ACC112 (cell line): ENCODE results near the gene PYGM.

Experiments used
- H2AFZ ChIP-seq: fragments of 200-600 bp; sonication (generic); one replicate; pipeline ENCODE4 v1.6.0; 2017; ENCODE audit warnings: antibody characterized with exemption, low read length; ENCODE audit not compliant: unreplicated experiment
- H3K27ac ChIP-seq: fragments of 200-600 bp; sonication (generic); 2 replicates; pipeline ENCODE4 v1.5.1; 2014; ENCODE audit warnings: low read depth, mild to moderate bottlenecking, antibody characterized with exemption, low read length, moderate library complexity
- H3K27me3 ChIP-seq: fragments of 200-600 bp; sonication (generic); 2 replicates; pipeline ENCODE4 v1.6.1; 2014; ENCODE audit warnings: mild to moderate bottlenecking, antibody characterized with exemption, low read length, moderate library complexity, mixed read lengths; ENCODE audit not compliant: insufficient read depth
- H3K36me3 ChIP-seq: fragments of 200-600 bp; sonication (generic); 2 replicates; pipeline ENCODE4 v1.6.1; 2016; ENCODE audit warnings: mild to moderate bottlenecking, antibody characterized with exemption, low read length, moderate library complexity, mixed read lengths; ENCODE audit not compliant: insufficient read depth
- H3K4me1 ChIP-seq: fragments of 200-600 bp; sonication (generic); one replicate; pipeline ENCODE4 v1.6.1; 2016; ENCODE audit warnings: low read length, mixed read lengths; ENCODE audit not compliant: insufficient read depth, unreplicated experiment, control insufficient read depth
- H3K4me3 ChIP-seq: fragments of 200-600 bp; sonication (generic); 2 replicates; pipeline ENCODE4 v1.5.1; 2014; ENCODE audit warnings: mild to moderate bottlenecking, low read depth, low read length
- H3K79me2 ChIP-seq: fragments of 200-600 bp; sonication (generic); one replicate; pipeline ENCODE4 v1.6.0; 2016; ENCODE audit warnings: low read length; ENCODE audit not compliant: control insufficient read depth, unreplicated experiment, insufficient read depth

PYGM gene

DNA sequence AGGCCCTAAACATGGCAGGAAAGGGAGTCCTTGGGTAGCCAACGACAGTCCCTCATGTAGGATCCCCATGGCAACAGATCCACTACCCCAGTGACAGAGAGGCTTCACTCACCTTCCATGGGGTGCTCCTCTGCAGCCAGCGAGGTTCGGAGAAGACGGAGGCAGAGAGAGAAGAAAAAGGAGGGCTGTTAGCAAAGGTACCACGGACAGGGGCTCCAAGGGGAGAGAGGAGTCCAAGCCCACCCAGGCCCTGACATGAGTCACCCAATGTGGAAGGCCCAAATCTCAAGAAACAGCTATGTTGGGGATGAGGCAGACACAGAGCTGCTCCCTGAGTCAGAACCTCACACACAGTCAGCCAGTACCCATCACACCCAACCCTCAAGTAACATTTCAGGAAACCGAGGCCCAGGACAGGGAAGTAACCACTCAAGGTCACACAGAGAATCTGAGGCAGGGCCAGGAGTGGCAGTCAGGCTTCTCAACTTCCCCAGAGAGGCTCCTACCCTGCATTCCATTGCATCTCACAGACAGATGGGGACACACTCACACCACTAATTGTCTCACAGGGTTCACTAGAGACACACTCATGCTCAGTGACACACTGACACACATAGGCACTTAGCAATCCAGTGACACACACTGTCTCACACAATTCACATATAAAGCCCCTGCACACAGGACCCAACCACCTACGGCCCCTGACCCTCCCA lies 62.0 kb downstream of the PYGM start:
- no peaks in the 10 kb centered on the region for H3K79me2 ChIP-seq
- H3K27ac ChIP-seq, result no peak overlapping the region
- H3K4me3 ChIP-seq, result no peak overlapping the region
- peaks cover 55% of the 10 kb centered on the region for H3K27me3 ChIP-seq
- no peak overlapping the region for H2AFZ ChIP-seq
- no peaks in the 10 kb centered on the region for H3K36me3 ChIP-seq
- no peaks in the 10 kb centered on the region for H3K4me1 ChIP-seq
